Naive thymus-derived CD8-positive, alpha-beta T cell (primary cell): Measurements from ENCODE around the gene C16orf89. TPM values are rescaled to one million over a fixed set of nuclear protein-coding genes. Genes with fewer than 3 reads are reported as not detected.

Experiments
- ATAC-seq, 2 donors: fragments of 150-1000 bp; cut with Tn5 transposase in 1 of 2; sonication (Bioruptor Pico), chemical (Tn5 transposase) in 1 of 2; 1 replicate in 1 of 2; 2 replicates in 1 of 2; pipeline ENCODE4 v1.10.0; 2021; ENCODE audit warnings: mild to moderate bottlenecking in 2 of 2, moderate library complexity in 2 of 2
- POLR2A ChIA-PET: fragments of 350-600 bp; sonication (Branson Sonifier 250); formaldehyde crosslinking; loops from one replicate; lab custom pipeline; 2021; ENCODE audit warnings: antibody characterized with exemption; lab: Charles Lee
- DNase-seq, 10 donors: peaks; one replicate each; pipeline versions ENCODE4 v3.0.0 to v3.0.0-alpha.2; 2020 to 2022
- H3K27ac Mint-ChIP-seq, 10 donors: one replicate each; pipeline ENCODE4 v1.8.0; 2020 to 2022; ENCODE audit warnings: mild to moderate bottlenecking in 10 of 10, mixed read lengths in 10 of 10, moderate library complexity in 4 of 10, inconsistent platforms in 1 of 10
- H3K27me3 Mint-ChIP-seq, 5 donors: one replicate each; pipeline ENCODE4 v1.8.0; 2021 to 2022; ENCODE audit warnings: mixed read lengths in 5 of 5
- H3K36me3 Mint-ChIP-seq, 3 donors: one replicate each; pipeline ENCODE4 v1.8.0; 2020 to 2022; ENCODE audit warnings: mixed read lengths in 3 of 3, mild to moderate bottlenecking in 2 of 3, inconsistent platforms in 1 of 3
- H3K4me1 Mint-ChIP-seq, 4 donors: one replicate each; pipeline ENCODE4 v1.8.0; 2021 to 2022; ENCODE audit warnings: mixed read lengths in 4 of 4
- H3K4me3 Mint-ChIP-seq, 10 donors: one replicate each; pipeline ENCODE4 v1.8.0; 2020 to 2022; ENCODE audit warnings: mild to moderate bottlenecking in 10 of 10, mixed read lengths in 10 of 10, moderate library complexity in 6 of 10, inconsistent platforms in 1 of 10
- H3K9me3 Mint-ChIP-seq, 9 donors: one replicate each; pipeline ENCODE4 v1.8.0; 2020 to 2022; ENCODE audit warnings: mixed read lengths in 9 of 9, mild to moderate bottlenecking in 3 of 9, inconsistent platforms in 1 of 9, moderate library complexity in 1 of 9
- polyA plus RNA-seq, 3 donors: library from polyadenylated mRNA; unstranded; fragments of 300-500 nt; fragmentation: Illumina TruSeq; gene quantifications; one replicate each; pipeline ENCODE4 v1.2.3, GENCODE V29; 2021
- total RNA-seq, 8 experiments: library from RNA in 2 of 8; stranded (reverse) in 2 of 8; gene quantifications; one replicate each; pipeline ENCODE4 v1.2.3 and lab custom pipeline; 2021 to 2026

The C16orf89 gene
- total and polyA plus RNA-seq, 5 experiments from 2014 or later = not detected

GRCh38 chr16:5069048-5069447 lies 3.3 kb upstream of the C16orf89 start:
- H3K27me3 Mint-ChIP-seq = no peaks in the 10 kb centered on the region
- no peak overlapping the region for H3K27ac Mint-ChIP-seq
- POLR2A ChIA-PET = no interaction called here
- no peak for DNase-seq
- no peaks in the 10 kb centered on the region for H3K9me3 Mint-ChIP-seq
- ATAC-seq = no peak
- H3K4me1 Mint-ChIP-seq = peaks cover 22 to 34% (median 28%) of the 10 kb centered on the region in 4 donors
- H3K4me3 Mint-ChIP-seq = no peak overlapping the region
- peaks cover 0 to under 1% (median 0%) of the 10 kb centered on the region in 3 donors for H3K36me3 Mint-ChIP-seq

GRCh38 chr16:5066511-5066910 lies 755 bp upstream of the C16orf89 start:
- H3K4me1 Mint-ChIP-seq = peaks cover 9 to 13% (median 11%) of the 10 kb centered on the region in 4 donors
- peaks cover 0 to 1% (median 0%) of the 10 kb centered on the region in 5 donors for H3K27me3 Mint-ChIP-seq
- DNase-seq (no peak), ATAC-seq (no peak)
- no peak overlapping the region for H3K4me3 Mint-ChIP-seq
- POLR2A ChIA-PET = no interaction called here
- H3K36me3 Mint-ChIP-seq = no peaks in the 10 kb centered on the region
- H3K27ac Mint-ChIP-seq = no peak overlapping the region
- no peaks in the 10 kb centered on the region for H3K9me3 Mint-ChIP-seq

GRCh38 chr16:5065326-5065725 lies 430 bp downstream of the C16orf89 start:
- POLR2A ChIA-PET = no interaction called here
- Mint-ChIP-seq H3K36me3 (no peaks in the 10 kb centered on the region), H3K27me3 (peaks cover 0 to 1% (median 0%) of the 10 kb centered on the region in 5 donors), H3K4me1 (peaks cover 0 to 4% (median 2%) of the 10 kb centered on the region in 4 donors), H3K27ac (no peak overlapping the region), H3K9me3 (no peaks in the 10 kb centered on the region), H3K4me3 (no peak overlapping the region)
- ATAC-seq (no peak), DNase-seq (no peak)

GRCh38 chr16:5064915-5065314 lies 841 bp downstream of the C16orf89 start:
- H3K9me3 Mint-ChIP-seq = no peaks in the 10 kb centered on the region
- no peak for DNase-seq
- no peak overlapping the region for H3K27ac Mint-ChIP-seq
- H3K27me3 Mint-ChIP-seq = peaks cover 0 to 1% (median 0%) of the 10 kb centered on the region in 5 donors
- ATAC-seq = no peak
- peaks cover 0 to 4% (median under 1%) of the 10 kb centered on the region in 4 donors for H3K4me1 Mint-ChIP-seq
- H3K4me3 Mint-ChIP-seq = no peak overlapping the region
- POLR2A ChIA-PET = no interaction called here
- H3K36me3 Mint-ChIP-seq = no peaks in the 10 kb centered on the region

GRCh38 chr16:5062790-5063765 lies 2.7 kb downstream of the C16orf89 start:
- peaks cover 0 to 1% (median 0%) of the 10 kb centered on the region in 5 donors for H3K27me3 Mint-ChIP-seq
- no peak overlapping the region for H3K4me3 Mint-ChIP-seq
- POLR2A ChIA-PET = no interaction called here
- no peak overlapping the region for H3K27ac Mint-ChIP-seq
- no peaks in the 10 kb centered on the region for H3K9me3 Mint-ChIP-seq
- no peak for DNase-seq
- peaks cover 0 to 4% (median 0%) of the 10 kb centered on the region in 4 donors for H3K4me1 Mint-ChIP-seq
- ATAC-seq = no peak
- H3K36me3 Mint-ChIP-seq = no peaks in the 10 kb centered on the region

- H3K36me3 Mint-ChIP-seq = no peaks in the 10 kb centered on the region
- no peak overlapping the region for H3K4me3 Mint-ChIP-seq
- H3K27ac Mint-ChIP-seq = no peak overlapping the region
- POLR2A ChIA-PET = interaction anchor here (0.7 kb wide), 1 partner anchor 12 kb away, joined by 3 read pairs; no protein-coding TSS in a partner anchor
- no peaks in the 10 kb centered on the region for H3K9me3 Mint-ChIP-seq
- peaks cover 0 to 4% (median 0%) of the 10 kb centered on the region in 4 donors for H3K4me1 Mint-ChIP-seq
- H3K27me3 Mint-ChIP-seq = peaks cover 0 to 1% (median 0%) of the 10 kb centered on the region in 5 donors
- ATAC-seq = no peak
- no peak for DNase-seq
Observed at GRCh38 chr16:5062051-5062450, 3.7 kb downstream of the C16orf89 start.

GRCh38 chr16:5060073-5060641 lies 5.6 kb downstream of the C16orf89 start:
- Mint-ChIP-seq H3K36me3 (no peaks in the 10 kb centered on the region), H3K27ac (no peak overlapping the region), H3K4me3 (no peak overlapping the region), H3K4me1 (peaks cover 0 to 5% (median 3%) of the 10 kb centered on the region in 4 donors), H3K9me3 (no peaks in the 10 kb centered on the region), H3K27me3 (peaks cover 0 to 1% (median 0%) of the 10 kb centered on the region in 5 donors)
- POLR2A ChIA-PET = interaction anchor here (0.6 kb wide), 1 partner anchor 445 kb away, joined by 4 read pairs; no protein-coding TSS in a partner anchor
- DNase-seq = no peak
- ATAC-seq = no peak

GRCh38 chr16:5059386-5060072 lies 6.2 kb downstream of the C16orf89 start:
- no peak overlapping the region for H3K27ac Mint-ChIP-seq
- POLR2A ChIA-PET = no interaction called here
- H3K4me3 Mint-ChIP-seq = no peak overlapping the region
- H3K27me3 Mint-ChIP-seq = peaks cover 0 to 1% (median 0%) of the 10 kb centered on the region in 5 donors
- ATAC-seq = no peak
- no peaks in the 10 kb centered on the region for H3K36me3 Mint-ChIP-seq
- H3K4me1 Mint-ChIP-seq = peaks cover 0 to 5% (median 3%) of the 10 kb centered on the region in 4 donors
- no peak for DNase-seq
- no peaks in the 10 kb centered on the region for H3K9me3 Mint-ChIP-seq

GRCh38 chr16:5058476-5058875 lies 7.3 kb downstream of the C16orf89 start:
- ATAC-seq (no peak), DNase-seq (no peak)
- Mint-ChIP-seq H3K9me3 (no peaks in the 10 kb centered on the region), H3K27ac (no peak overlapping the region), H3K27me3 (peaks cover 0 to 1% (median 0%) of the 10 kb centered on the region in 5 donors), H3K4me1 (peaks cover 0 to 5% (median 3%) of the 10 kb centered on the region in 4 donors), H3K4me3 (no peak overlapping the region), H3K36me3 (peaks cover 0 to 2% (median 0%) of the 10 kb centered on the region in 3 donors)
- POLR2A ChIA-PET = no interaction called here

GRCh38 chr16:5056352-5056751 lies 9.4 kb downstream of the C16orf89 start:
- POLR2A ChIA-PET = no interaction called here
- Mint-ChIP-seq H3K27me3 (no peaks in the 10 kb centered on the region), H3K36me3 (peaks cover 0 to 2% (median 0%) of the 10 kb centered on the region in 3 donors), H3K27ac (no peak overlapping the region), H3K9me3 (peaks cover 0 to 12% (median 0%) of the 10 kb centered on the region in 9 donors), H3K4me3 (no peak overlapping the region), H3K4me1 (peaks cover 0 to 3% (median 2%) of the 10 kb centered on the region in 4 donors)
- ATAC-seq = peak; percentile 80 to 84
- peak; percentile 11 to 77 (median 31) for DNase-seq

GRCh38 chr16:5054876-5055865 lies 10.6 kb downstream of the C16orf89 start:
- no peak overlapping the region for H3K4me3 Mint-ChIP-seq
- no peaks in the 10 kb centered on the region for H3K27me3 Mint-ChIP-seq
- no peak for ATAC-seq
- POLR2A ChIA-PET = no interaction called here
- H3K27ac Mint-ChIP-seq = no peak overlapping the region
- H3K9me3 Mint-ChIP-seq = peaks cover 0 to 24% (median 4%) of the 10 kb centered on the region in 9 donors
- H3K4me1 Mint-ChIP-seq = peaks cover 0 to 4% (median 3%) of the 10 kb centered on the region in 4 donors
- no peak for DNase-seq
- H3K36me3 Mint-ChIP-seq = peaks cover 2 to 8% (median 4%) of the 10 kb centered on the region in 3 donors
